ENCODE measurements around the gene TMA7B. TPM values are rescaled to one million over a fixed set of nuclear protein-coding genes. Genes with fewer than 3 reads are reported as not detected.
"Not testable (repeated sequence)": the region's sequence is repeated elsewhere in the genome, so short reads cannot be mapped to it uniquely, and the experiment has no call there.

The TMA7B gene
- total RNA-seq, 1 experiment from 2014 or later = not detected

- DNase-seq (ENCODE audit: low read depth) = peak; percentile 44
Observed at GRCh38 chr22:39932918-39933649, 27.1 kb upstream of the TMA7B start.

- DNase-seq (ENCODE audit: low read depth) = no peak
Observed at GRCh38 chr22:39933741-39934140, 26.5 kb upstream of the TMA7B start.

- DNase-seq (ENCODE audit: low read depth) = no peak
Observed at GRCh38 chr22:39935116-39935515, 25.1 kb upstream of the TMA7B start.

- no peak for DNase-seq (ENCODE audit: low read depth)
Observed at GRCh38 chr22:39935612-39936011, 24.6 kb upstream of the TMA7B start.

- no peak for DNase-seq (ENCODE audit: low read depth)
Observed at GRCh38 chr22:39936523-39937145, 23.6 kb upstream of the TMA7B start.

- no peak for DNase-seq (ENCODE audit: low read depth)
Observed at GRCh38 chr22:39937906-39938305, 22.3 kb upstream of the TMA7B start.

- DNase-seq (ENCODE audit: low read depth) = no peak
Observed at GRCh38 chr22:39938509-39939111, 21.6 kb upstream of the TMA7B start.

- DNase-seq (ENCODE audit: low read depth) = no peak
Observed at GRCh38 chr22:39939830-39940229, 20.4 kb upstream of the TMA7B start.

GRCh38 chr22:39940757-39941305 is 19.4 kb upstream of the TMA7B start:
- no peak for DNase-seq (ENCODE audit: low read depth)

GRCh38 chr22:39941601-39942000 is 18.6 kb upstream of the TMA7B start:
- no peak for DNase-seq (ENCODE audit: low read depth)

GRCh38 chr22:39942439-39943230 is 17.6 kb upstream of the TMA7B start:
- DNase-seq (ENCODE audit: low read depth) = no peak

GRCh38 chr22:39943337-39943736 is 16.9 kb upstream of the TMA7B start:
- DNase-seq (ENCODE audit: low read depth) = no peak

- no peak for DNase-seq (ENCODE audit: low read depth)
Observed at GRCh38 chr22:39943953-39944872, 16.0 kb upstream of the TMA7B start.

GRCh38 chr22:39946126-39946502 is 14.1 kb upstream of the TMA7B start:
- no peak for DNase-seq (ENCODE audit: low read depth)

- DNase-seq (ENCODE audit: low read depth) = no peak
Observed at GRCh38 chr22:39946503-39947219, 13.5 kb upstream of the TMA7B start.

GRCh38 chr22:39947220-39948216 is 12.7 kb upstream of the TMA7B start:
- no peak for DNase-seq (ENCODE audit: low read depth)

- DNase-seq (ENCODE audit: low read depth) = no peak
Observed at GRCh38 chr22:39949964-39950737, 10.0 kb upstream of the TMA7B start.

- not testable (repeated sequence) for DNase-seq (ENCODE audit: low read depth)
Observed at GRCh38 chr22:39951603-39952293, 8.4 kb upstream of the TMA7B start.
